NOMO-1 (cell line): Measurements from ENCODE around the gene FAM161A.
A peak's percentile ranks its signal among the peaks of the same experiment; 100 is the strongest.

Experiments used
- DNase-seq, 2 experiments: peaks; one replicate each; lab custom pipeline; 2025; ENCODE audit not compliant: unreplicated experiment in 2 of 2; lab: John Stamatoyannopoulos, UW

Gene FAM161A

DNA sequence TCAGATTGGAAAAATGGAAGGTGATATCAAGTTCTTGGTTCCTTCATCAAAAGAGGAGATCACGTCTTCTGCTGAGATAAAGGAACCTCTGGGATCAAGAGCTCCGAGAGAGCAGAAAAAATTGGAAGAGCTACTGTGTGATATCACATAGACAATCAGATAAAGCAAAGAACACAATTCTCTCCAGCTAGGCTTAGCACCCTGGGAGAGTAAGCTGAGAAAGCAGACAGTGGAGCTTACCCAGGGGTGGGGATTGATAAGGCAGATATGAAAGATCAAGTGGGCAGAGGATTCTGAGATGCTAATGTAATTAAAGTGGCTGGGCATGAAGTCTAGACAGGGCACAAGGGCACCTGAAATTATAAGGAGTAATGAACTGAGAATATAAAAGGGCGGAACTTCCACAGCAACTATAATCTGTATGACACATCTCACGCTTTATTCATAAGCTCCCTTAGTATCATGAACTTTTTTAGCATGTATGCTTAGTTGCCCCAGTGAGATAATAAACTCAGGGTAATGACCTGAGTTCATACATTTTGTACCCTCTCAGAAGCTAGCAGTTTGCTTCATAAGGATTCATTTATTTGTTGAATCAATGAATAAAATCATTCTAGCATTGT is 65.8 kb downstream of the FAM161A start:
- DNase-seq: no peak

- no peak for DNase-seq
Observed at GRCh38 chr2:61786876-61787275, 67.0 kb downstream of the FAM161A start.

DNA sequence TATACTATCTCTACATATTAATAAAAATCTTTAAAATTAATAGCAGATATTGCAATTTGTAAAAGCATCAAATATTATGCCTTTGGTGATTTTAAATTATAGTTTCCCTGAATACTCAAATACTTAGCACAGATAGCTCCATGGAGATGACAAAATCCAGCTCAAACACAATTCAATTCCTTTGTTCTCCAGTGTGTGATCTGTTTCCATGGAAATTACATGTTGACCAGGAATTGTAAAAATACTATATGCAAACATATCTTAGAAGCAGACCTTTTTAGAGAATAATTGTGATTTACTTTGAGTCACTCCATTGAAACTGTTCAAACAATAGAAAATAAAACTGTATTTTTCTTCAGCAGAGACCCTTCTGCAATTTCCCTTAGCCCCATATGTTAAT is 68.3 kb downstream of the FAM161A start:
- no peak for DNase-seq

DNA sequence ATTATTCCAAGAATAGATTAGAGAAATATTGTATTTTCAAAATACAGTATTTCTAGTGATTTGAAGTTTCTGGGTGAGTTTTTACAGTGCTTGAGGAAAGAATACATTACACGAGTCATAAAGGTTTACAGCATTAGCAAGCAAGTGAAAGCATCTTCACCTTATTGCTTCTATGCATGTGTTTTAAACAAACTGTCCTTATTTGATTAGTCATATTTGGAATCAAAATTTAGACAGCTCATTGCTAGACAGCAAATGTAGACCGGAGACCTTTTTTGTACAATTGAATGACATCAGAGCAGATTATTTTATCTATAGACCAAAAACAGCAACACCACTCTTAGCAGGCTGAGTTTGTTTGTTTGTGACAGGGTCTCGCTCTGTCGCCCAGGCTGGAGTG is 69.2 kb downstream of the FAM161A start:
- DNase-seq: no peak

- peak; percentile 24 to 84 for DNase-seq
Observed at GRCh38 chr2:61775956-61776570, 77.8 kb downstream of the FAM161A start.
